Calu3 (cell line): ENCODE results near the gene FAM47C. TPM values are rescaled to one million over a fixed set of nuclear protein-coding genes. Genes with fewer than 3 reads are reported as not detected.
"Not testable (repeated sequence)": the region's sequence is repeated elsewhere in the genome, so short reads cannot be mapped to it uniquely, and the experiment has no call there.

ENCODE experiments used
- BruUV-seq: library from RNA; stranded (reverse); fragments of 400-500 nt; replicated peaks from 2 replicates; lab custom pipeline; 2021; lab: Mats Ljungman, UMichigan
- CTCF ChIA-PET: fragments of 300-600 bp; sonication (Branson Sonifier 250); formaldehyde crosslinking; loops from one replicate; lab custom pipeline; 2022; ENCODE audit warnings: antibody characterized with exemption; lab: Charles Lee
- DNase-seq: peaks from one replicate; pipeline ENCODE4 v3.0.0; 2022
- H3K27ac Mint-ChIP-seq: one replicate; pipeline ENCODE4 v1.8.0; 2022; ENCODE audit warnings: mixed read lengths; ENCODE audit not compliant: unreplicated experiment
- H3K27me3 Mint-ChIP-seq: one replicate; pipeline ENCODE4 v1.8.0; 2022; ENCODE audit warnings: mixed read lengths; ENCODE audit not compliant: unreplicated experiment
- H3K36me3 Mint-ChIP-seq: one replicate; pipeline ENCODE4 v1.8.0; 2022; ENCODE audit warnings: mild to moderate bottlenecking, moderate library complexity, mixed read lengths; ENCODE audit not compliant: insufficient read depth, unreplicated experiment
- H3K4me1 Mint-ChIP-seq: one replicate; pipeline ENCODE4 v1.8.0; 2022; ENCODE audit warnings: mild to moderate bottlenecking, low read depth, mixed read lengths; ENCODE audit not compliant: unreplicated experiment
- H3K4me3 Mint-ChIP-seq: one replicate; pipeline ENCODE4 v1.8.0; 2022; ENCODE audit warnings: mild to moderate bottlenecking, low read depth, moderate library complexity, mixed read lengths; ENCODE audit not compliant: unreplicated experiment
- H3K9me3 Mint-ChIP-seq: one replicate; pipeline ENCODE4 v1.8.0; 2022; ENCODE audit warnings: low read depth, mixed read lengths; ENCODE audit not compliant: unreplicated experiment
- CTCF ChIP-seq: fragments of 200-600 bp; IDR thresholded peaks from one replicate; pipeline ENCODE4 v1.8.0; 2022; ENCODE audit warnings: antibody characterized with exemption; ENCODE audit not compliant: unreplicated experiment
- intact Hi-C: fragments of 100-400 bp; cut with micrococcal nuclease; formaldehyde crosslinking; loops from one replicate; pipeline ENCODE4 v1.10.0; 2022; ENCODE audit not compliant: unreplicated experiment
- total RNA-seq: library from RNA; stranded (reverse); gene quantifications from 2 replicates; pipeline ENCODE4 v1.2.3, GENCODE V29; 2022

Gene FAM47C
- total RNA-seq, 1 experiment from 2014 or later, result not detected

GRCh38 chrX:36974911-36975310 is 33.3 kb upstream of the FAM47C start:
- no peak for TF ChIP-seq CTCF
- Mint-ChIP-seq H3K36me3 (no peaks in the 10 kb centered on the region), H3K4me1 (no peaks in the 10 kb centered on the region), H3K4me3 (no peak overlapping the region), H3K9me3 (no peaks in the 10 kb centered on the region), H3K27me3 (no peaks in the 10 kb centered on the region), H3K27ac (no peak overlapping the region)
- intact Hi-C loops, result no loop called here
- no peak for DNase-seq
- CTCF ChIA-PET, result no interaction called here
- no TSS peak for BruUV-seq

- TF ChIP-seq CTCF, result no peak
- CTCF ChIA-PET, result no interaction called here
- no peak for DNase-seq
These were observed 29.3 kb upstream of the FAM47C start for GRCh38 chrX:36978886-36979285.

GRCh38 chrX:36983831-36984230 is 24.3 kb upstream of the FAM47C start:
- H3K36me3 Mint-ChIP-seq, result peaks cover 12% of the 10 kb centered on the region
- no peak for DNase-seq
- BruUV-seq, result no TSS peak
- peaks cover 9% of the 10 kb centered on the region for H3K4me1 Mint-ChIP-seq
- no peaks in the 10 kb centered on the region for H3K27me3 Mint-ChIP-seq
- no peak for TF ChIP-seq CTCF
- H3K4me3 Mint-ChIP-seq, result no peak overlapping the region
- no peak overlapping the region for H3K27ac Mint-ChIP-seq
- CTCF ChIA-PET, result no interaction called here
- no peaks in the 10 kb centered on the region for H3K9me3 Mint-ChIP-seq
- intact Hi-C loops, result loop anchor here (2.0 kb wide), 1 partner anchor 77 kb away; no protein-coding TSS in a partner anchor

More at GRCh38 chrX:36978886-36979285, 29.3 kb upstream of the FAM47C start:
- H3K4me1 Mint-ChIP-seq, result no peaks in the 10 kb centered on the region
- H3K4me3 Mint-ChIP-seq, result no peak overlapping the region
- no peak overlapping the region for H3K27ac Mint-ChIP-seq
- no peaks in the 10 kb centered on the region for H3K27me3 Mint-ChIP-seq
- intact Hi-C loops, result no loop called here
- no peaks in the 10 kb centered on the region for H3K36me3 Mint-ChIP-seq
- BruUV-seq, result no TSS peak
- H3K9me3 Mint-ChIP-seq, result no peaks in the 10 kb centered on the region

GRCh38 chrX:36985416-36986209 is 22.6 kb upstream of the FAM47C start:
- not testable (repeated sequence) for H3K9me3 Mint-ChIP-seq, H3K27me3 Mint-ChIP-seq, BruUV-seq, H3K4me1 Mint-ChIP-seq
- TF ChIP-seq CTCF, result peak; percentile 19
- Mint-ChIP-seq H3K4me3 (peak overlapping the region; percentile 75), H3K27ac (peak overlapping the region; percentile 24), H3K36me3 (peaks cover 12% of the 10 kb centered on the region)
- CTCF ChIA-PET, result interaction anchor here (1.1 kb wide), 1 partner anchor 11 kb away, joined by 3 read pairs; no protein-coding TSS in a partner anchor
- intact Hi-C loops, result loop anchor here (2.0 kb wide), 1 partner anchor 75 kb away; no protein-coding TSS in a partner anchor
- peak; percentile 76 for DNase-seq
